DOHH2 (cell line): ENCODE results near the gene CLASP2.

Source experiments
- H3F3A ChIP-seq: fragments of 200-600 bp; sonication (generic), shearing (Covaris generic); 2 replicates; pipeline ENCODE4 v1.6.0; 2016; ENCODE audit warnings: antibody characterized with exemption, mild to moderate bottlenecking; ENCODE audit not compliant: control insufficient read depth, insufficient read depth
- H3K27ac ChIP-seq: fragments of 200-600 bp; sonication (generic); 2 replicates; pipeline ENCODE4 v1.5.1; 2014; ENCODE audit warnings: low read depth, mild to moderate bottlenecking, low read length, moderate library complexity
- H3K27me3 ChIP-seq: fragments of 200-600 bp; sonication (generic); 2 replicates; pipeline ENCODE4 v1.6.1; 2014; ENCODE audit warnings: mild to moderate bottlenecking, low read length, mixed read lengths; ENCODE audit not compliant: control insufficient read depth
- H3K36me3 ChIP-seq: fragments of 200-600 bp; sonication (generic); 2 replicates; pipeline ENCODE4 v1.6.1; 2014; ENCODE audit warnings: mild to moderate bottlenecking, low read length, moderate library complexity, mixed read lengths; ENCODE audit not compliant: control insufficient read depth
- H3K4me1 ChIP-seq: fragments of 200-600 bp; sonication (generic); 2 replicates; pipeline ENCODE4 v1.6.1; 2014; ENCODE audit warnings: mild to moderate bottlenecking, low read length, mixed read lengths; ENCODE audit not compliant: control insufficient read depth
- H3K4me2 ChIP-seq: fragments of 200-600 bp; sonication (generic); 2 replicates; pipeline ENCODE4 v1.6.0; 2014; ENCODE audit warnings: mild to moderate bottlenecking, low read length, moderate library complexity
- H3K4me3 ChIP-seq: fragments of 200-600 bp; sonication (generic); 2 replicates; pipeline ENCODE4 v1.5.1; 2014; ENCODE audit warnings: mild to moderate bottlenecking, low read length, mixed read lengths
- H3K79me2 ChIP-seq: fragments of 200-600 bp; sonication (generic); 2 replicates; pipeline ENCODE4 v1.6.1; 2014; ENCODE audit warnings: mild to moderate bottlenecking, low read length, mixed read lengths; ENCODE audit not compliant: control insufficient read depth
- H3K9me2 ChIP-seq: fragments of 200-600 bp; sonication (generic); replicated peaks from 2 replicates; pipeline ENCODE4 v1.6.1; 2014; ENCODE audit warnings: mild to moderate bottlenecking, low read length, mixed read lengths; ENCODE audit not compliant: control insufficient read depth
- H3K9me3 ChIP-seq: fragments of 200-600 bp; sonication (generic); 2 replicates; pipeline ENCODE4 v1.6.1; 2014; ENCODE audit warnings: antibody characterized with exemption, low read length, mixed read lengths; ENCODE audit not compliant: control insufficient read depth, insufficient read depth
- H4K20me1 ChIP-seq: fragments of 200-600 bp; sonication (generic); 2 replicates; pipeline ENCODE4 v1.6.0; 2014; ENCODE audit warnings: low read depth, mild to moderate bottlenecking, antibody characterized with exemption, low read length, moderate library complexity; ENCODE audit not compliant: control insufficient read depth, insufficient read depth
- CTCF ChIP-seq: fragments of 200-600 bp; sonication (generic); IDR thresholded peaks from one replicate; pipeline ENCODE4 v1.5.1; 2014; ENCODE audit warnings: antibody characterized with exemption, mild to moderate bottlenecking, low read depth, low read length; ENCODE audit not compliant: poor library complexity, severe bottlenecking
- EZH2phosphoT487 ChIP-seq: fragments of 200-600 bp; sonication (generic); IDR thresholded peaks from 2 replicates; pipeline ENCODE4 v1.6.1; 2017; ENCODE audit warnings: borderline replicate concordance, mild to moderate bottlenecking, antibody characterized with exemption, low read length, moderate library complexity, mixed read lengths

CLASP2 gene

DNA sequence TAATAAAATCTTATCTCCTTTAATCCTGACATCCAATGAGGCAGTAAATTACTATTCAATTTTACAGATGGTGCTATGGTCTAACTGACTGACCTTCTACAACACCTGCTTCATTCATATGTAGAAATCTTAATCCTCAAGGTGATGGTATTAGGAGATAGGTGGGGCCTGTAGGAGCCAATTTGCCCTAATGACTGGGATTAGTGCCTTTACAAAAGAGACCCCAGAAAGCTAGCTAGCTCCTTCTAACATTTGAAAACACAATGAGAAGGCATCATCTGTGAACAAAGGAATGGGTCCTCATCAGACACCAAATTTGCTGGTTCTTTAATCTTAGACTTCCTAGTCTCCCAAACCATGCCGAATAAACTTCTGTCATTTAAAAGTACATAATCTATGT, 140.5 kb downstream of the CLASP2 start:
- Histone ChIP-seq H3K4me1 (peaks cover 7% of the 10 kb centered on the region), H3F3A (no peaks in the 10 kb centered on the region), H3K9me2 (no peaks in the 10 kb centered on the region), H3K4me2 (no peak overlapping the region), H4K20me1 (no peaks in the 10 kb centered on the region), H3K79me2 (no peaks in the 10 kb centered on the region), H3K9me3 (no peaks in the 10 kb centered on the region), H3K27me3 (no peaks in the 10 kb centered on the region), H3K36me3 (peaks cover 32% of the 10 kb centered on the region), H3K4me3 (no peak overlapping the region), H3K27ac (no peak overlapping the region)
- TF ChIP-seq CTCF (no peak), EZH2phosphoT487 (no peak)

DNA sequence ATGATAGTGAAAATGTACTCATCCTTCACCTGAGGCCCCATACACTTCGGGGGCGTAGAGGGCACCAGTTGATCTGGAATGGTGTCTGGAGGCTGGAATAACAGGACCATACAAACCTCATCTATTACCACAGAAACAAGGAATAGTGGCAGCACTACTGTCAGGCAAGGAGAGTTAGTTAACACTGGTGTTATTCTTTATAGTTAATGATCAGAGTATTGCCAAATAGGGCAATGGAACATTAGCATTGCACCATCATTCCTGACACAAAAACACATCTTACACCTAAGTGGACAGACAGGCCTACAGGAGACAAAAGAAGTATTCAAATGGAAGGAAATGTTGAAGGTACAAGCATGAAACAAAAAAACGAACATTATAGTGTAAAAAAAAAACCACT, 140.9 kb downstream of the CLASP2 start:
- no peaks in the 10 kb centered on the region for H3F3A ChIP-seq
- no peaks in the 10 kb centered on the region for H3K27me3 ChIP-seq
- H3K9me3 ChIP-seq: no peaks in the 10 kb centered on the region
- peaks cover 7% of the 10 kb centered on the region for H3K4me1 ChIP-seq
- H3K4me2 ChIP-seq: no peak overlapping the region
- H3K9me2 ChIP-seq: no peaks in the 10 kb centered on the region
- H3K36me3 ChIP-seq: peaks cover 34% of the 10 kb centered on the region
- H4K20me1 ChIP-seq: no peaks in the 10 kb centered on the region
- TF ChIP-seq CTCF: no peak
- TF ChIP-seq EZH2phosphoT487: no peak
- H3K79me2 ChIP-seq: no peaks in the 10 kb centered on the region
- H3K4me3 ChIP-seq: no peak overlapping the region
- H3K27ac ChIP-seq: no peak overlapping the region

GRCh38 chr3:33575311-33575710, 142.7 kb downstream of the CLASP2 start:
- TF ChIP-seq EZH2phosphoT487 (no peak), CTCF (no peak)
- peaks cover 7% of the 10 kb centered on the region for H3K4me1 ChIP-seq

GRCh38 chr3:33557829-33558228, 160.2 kb downstream of the CLASP2 start:
- peaks cover 23% of the 10 kb centered on the region for H3K36me3 ChIP-seq
- H3K4me3 ChIP-seq: no peak overlapping the region
- H4K20me1 ChIP-seq: no peaks in the 10 kb centered on the region
- H3K27me3 ChIP-seq: no peaks in the 10 kb centered on the region
- no peaks in the 10 kb centered on the region for H3K79me2 ChIP-seq
- no peaks in the 10 kb centered on the region for H3K9me2 ChIP-seq
- no peaks in the 10 kb centered on the region for H3F3A ChIP-seq
- H3K27ac ChIP-seq: no peak overlapping the region
- no peaks in the 10 kb centered on the region for H3K4me1 ChIP-seq
- H3K4me2 ChIP-seq: no peak overlapping the region
- no peak for TF ChIP-seq EZH2phosphoT487
- TF ChIP-seq CTCF: no peak
- H3K9me3 ChIP-seq: no peaks in the 10 kb centered on the region

More at GRCh38 chr3:33575311-33575710, 142.7 kb downstream of the CLASP2 start:
- no peaks in the 10 kb centered on the region for H3K79me2 ChIP-seq
- no peak overlapping the region for H3K4me3 ChIP-seq
- no peak overlapping the region for H3K4me2 ChIP-seq
- H3K27me3 ChIP-seq: no peaks in the 10 kb centered on the region
- no peaks in the 10 kb centered on the region for H4K20me1 ChIP-seq
- no peaks in the 10 kb centered on the region for H3F3A ChIP-seq
- H3K36me3 ChIP-seq: peaks cover 34% of the 10 kb centered on the region
- H3K9me2 ChIP-seq: no peaks in the 10 kb centered on the region
- H3K27ac ChIP-seq: no peak overlapping the region
- no peaks in the 10 kb centered on the region for H3K9me3 ChIP-seq
